T-helper 17 cell (primary cell): ENCODE data around the gene PCDHA4. TPM values are rescaled to one million over a fixed set of nuclear protein-coding genes. Genes with fewer than 3 reads are reported as not detected.
"Not testable (repeated sequence)": the region's sequence is repeated elsewhere in the genome, so short reads cannot be mapped to it uniquely, and the experiment has no call there.

ENCODE experiments used
- ATAC-seq: fragments of 150-1000 bp; cut with Tn5 transposase; 2 replicates; pipeline ENCODE4 v1.10.0; 2021; ENCODE audit warnings: mild to moderate bottlenecking, moderate library complexity
- DNase-seq, 3 donors: peaks; one replicate each; pipeline versions ENCODE4 v3.0.0 to v3.0.0-alpha.2; 2020 to 2021
- H3K9me3 ChIP-seq: one replicate; pipeline ENCODE4 v1.7.0; 2013; ENCODE audit warnings: low read length, mild to moderate bottlenecking; ENCODE audit not compliant: control insufficient read depth, poor library complexity, severe bottlenecking
- H3K27ac Mint-ChIP-seq: one replicate; pipeline ENCODE4 v1.8.0; 2022; ENCODE audit warnings: mild to moderate bottlenecking, moderate library complexity, mixed read lengths
- H3K27me3 Mint-ChIP-seq: one replicate; pipeline ENCODE4 v1.8.0; 2022; ENCODE audit warnings: mixed read lengths
- H3K36me3 Mint-ChIP-seq: one replicate; pipeline ENCODE4 v1.8.0; 2022; ENCODE audit warnings: low read depth, mixed read lengths
- H3K4me1 Mint-ChIP-seq: one replicate; pipeline ENCODE4 v1.8.0; 2022; ENCODE audit warnings: mild to moderate bottlenecking, mixed read lengths
- H3K4me3 Mint-ChIP-seq: one replicate; pipeline ENCODE4 v1.8.0; 2022; ENCODE audit warnings: mild to moderate bottlenecking, moderate library complexity, mixed read lengths
- total RNA-seq, 4 donors: library from RNA in 2 of 4; stranded (reverse) in 2 of 4; gene quantifications; one replicate each; pipeline ENCODE4 v1.2.3 and lab custom pipeline; 2022 to 2026

Gene PCDHA4
- total RNA-seq, 2 donors from 2014 or later = not detected

- H3K9me3 ChIP-seq, DNase-seq, ATAC-seq, H3K36me3 Mint-ChIP-seq, H3K4me3 Mint-ChIP-seq, H3K4me1 Mint-ChIP-seq, H3K27ac Mint-ChIP-seq: not testable (repeated sequence)
- H3K27me3 Mint-ChIP-seq = peaks cover 26% of the 10 kb centered on the region
Observed at GRCh38 chr5:140829511-140830501, 22.9 kb downstream of the PCDHA4 start.

- H3K9me3 ChIP-seq = no peaks in the 10 kb centered on the region
- Mint-ChIP-seq H3K4me3 (no peak within 1 kb of the TSS), H3K4me1 (no peaks in the 10 kb centered on the region), H3K27ac (no peak within 1 kb of the TSS), H3K27me3 (peaks cover 8% of the 10 kb centered on the region), H3K36me3 (no peaks in the 10 kb centered on the region)
- ATAC-seq (no peak), DNase-seq (no peak)
Observed at GRCh38 chr5:140833993-140834392, 27.1 kb downstream of the PCDHA4 start, which contains the start of gene PCDHA7. Gene PCDHA7, plus strand, starts transcription at chr5:140834269. Its CDS starts 115 bp downstream, at chr5:140834384.

GRCh38 chr5:140834439-140835008 is 27.7 kb downstream of the PCDHA4 start:
- not testable (repeated sequence) for H3K36me3 Mint-ChIP-seq, DNase-seq, H3K27ac Mint-ChIP-seq, ATAC-seq, H3K9me3 ChIP-seq, H3K27me3 Mint-ChIP-seq, H3K4me3 Mint-ChIP-seq, H3K4me1 Mint-ChIP-seq

GRCh38 chr5:140835622-140836510 is 29.0 kb downstream of the PCDHA4 start:
- no peaks in the 10 kb centered on the region for H3K4me1 Mint-ChIP-seq
- peaks cover 8% of the 10 kb centered on the region for H3K27me3 Mint-ChIP-seq
- no peaks in the 10 kb centered on the region for H3K36me3 Mint-ChIP-seq
- no peak overlapping the region for H3K27ac Mint-ChIP-seq
- ATAC-seq (no peak), DNase-seq (no peak)
- H3K4me3 Mint-ChIP-seq = no peak overlapping the region
- no peaks in the 10 kb centered on the region for H3K9me3 ChIP-seq

GRCh38 chr5:140840978-140841962 is 34.4 kb downstream of the PCDHA4 start, which contains the start of gene PCDHA8:
Gene PCDHA8, plus strand, starts transcription at chr5:140841187. Its CDS starts 135 bp downstream, at chr5:140841322.
- H3K4me1 Mint-ChIP-seq = no peaks in the 10 kb centered on the region
- no peaks in the 10 kb centered on the region for H3K27me3 Mint-ChIP-seq
- no peak within 1 kb of the TSS for H3K27ac Mint-ChIP-seq
- no peak for DNase-seq
- H3K4me3 Mint-ChIP-seq = no peak within 1 kb of the TSS
- no peak for ATAC-seq
- no peaks in the 10 kb centered on the region for H3K36me3 Mint-ChIP-seq
- no peaks in the 10 kb centered on the region for H3K9me3 ChIP-seq

- Mint-ChIP-seq H3K4me3 (no peak overlapping the region), H3K4me1 (no peaks in the 10 kb centered on the region), H3K27me3 (peaks cover 15% of the 10 kb centered on the region), H3K27ac (no peak overlapping the region), H3K36me3 (peaks cover 2% of the 10 kb centered on the region)
- ATAC-seq (no peak), DNase-seq (no peak)
- no peaks in the 10 kb centered on the region for H3K9me3 ChIP-seq
Observed at GRCh38 chr5:140842798-140843733, 36.2 kb downstream of the PCDHA4 start.

- not testable (repeated sequence) for H3K27ac Mint-ChIP-seq, DNase-seq, H3K9me3 ChIP-seq, H3K4me3 Mint-ChIP-seq, H3K36me3 Mint-ChIP-seq, H3K4me1 Mint-ChIP-seq, ATAC-seq
- peaks cover 31% of the 10 kb centered on the region for H3K27me3 Mint-ChIP-seq
Observed at GRCh38 chr5:140848139-140849102, 41.6 kb downstream of the PCDHA4 start, which contains the start of gene PCDHA9. Gene PCDHA9, plus strand, starts transcription at chr5:140848382. Its CDS starts 114 bp downstream, at chr5:140848496.

GRCh38 chr5:140849831-140850634 is 43.2 kb downstream of the PCDHA4 start:
- not testable (repeated sequence) for H3K4me3 Mint-ChIP-seq, H3K9me3 ChIP-seq, H3K27ac Mint-ChIP-seq, ATAC-seq, DNase-seq, H3K4me1 Mint-ChIP-seq, H3K36me3 Mint-ChIP-seq
- peaks cover 38% of the 10 kb centered on the region for H3K27me3 Mint-ChIP-seq

GRCh38 chr5:140855772-140856674 is 49.2 kb downstream of the PCDHA4 start, which contains the start of gene PCDHA10:
Gene PCDHA10, plus strand, starts transcription at chr5:140855897. Its CDS starts 152 bp downstream, at chr5:140856049.
- H3K4me1 Mint-ChIP-seq = no peaks in the 10 kb centered on the region

More at GRCh38 chr5:140855772-140856674, 49.2 kb downstream of the PCDHA4 start, which contains the start of gene PCDHA10:
- no peak within 1 kb of the TSS for H3K27ac Mint-ChIP-seq
- H3K36me3 Mint-ChIP-seq = no peaks in the 10 kb centered on the region
- peaks cover 25% of the 10 kb centered on the region for H3K27me3 Mint-ChIP-seq
- H3K9me3 ChIP-seq = no peaks in the 10 kb centered on the region
- no peak for ATAC-seq
- no peak for DNase-seq
- no peak within 1 kb of the TSS for H3K4me3 Mint-ChIP-seq
